ENCODE results near the gene HAO2.

DNA sequence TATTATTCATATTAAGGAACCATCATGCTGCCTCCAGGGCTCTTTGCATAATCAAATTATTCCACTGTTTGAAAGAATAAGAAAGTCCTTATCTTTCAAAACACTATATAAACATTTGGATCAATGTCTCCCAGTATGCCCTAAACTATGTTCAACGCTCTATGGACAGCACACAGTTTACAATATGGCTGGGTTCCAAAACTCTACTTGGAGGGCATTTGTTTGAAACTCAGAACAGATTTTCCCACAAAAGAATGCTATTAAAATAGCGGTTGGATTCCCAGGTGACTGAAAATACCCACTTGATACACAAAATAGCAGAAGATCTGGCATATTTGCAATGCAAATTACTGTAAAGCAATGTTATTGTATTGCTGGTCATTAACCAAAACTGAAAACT lies 3.2 kb downstream of the HAO2 start:
- TF ChIP-seq CTCF (IDR thresholded peaks at IDR 0.05 in 8 of 11, conservative IDR thresholded peaks at IDR 0.05 in 3 of 11), result no peak
- no peak for TF ChIP-seq POLR2A (IDR thresholded peaks at IDR 0.05)
- TF ChIP-seq POLR2AphosphoS5 (IDR thresholded peaks at IDR 0.05), result no peak
